Measurements from ENCODE around the gene BTBD6. TPM values are rescaled to one million over a fixed set of nuclear protein-coding genes. Genes with fewer than 3 reads are reported as not detected.

BTBD6 gene
- total and polyA plus RNA-seq, 2 donors from 2014 or later = 33.3 to 38.9 TPM

- Histone ChIP-seq H3K36me3 (ENCODE audit: control insufficient read depth in 2 of 3, insufficient read depth in 3 of 3, low read length in 3 of 3) (peaks cover 0 to 13% (median 0%) of the 10 kb centered on the region in 3 donors), H3K4me1 (ENCODE audit: control insufficient read depth in 2 of 3, insufficient read depth in 2 of 3, low read depth in 1 of 3, low read length in 3 of 3) (peaks cover 0 to 6% (median 0%) of the 10 kb centered on the region in 3 donors), H3K27ac (ENCODE audit: low read depth in 2 of 2, low read length in 2 of 2) (no peak overlapping the region), H3K9me3 (ENCODE audit: control insufficient read depth in 2 of 3, insufficient read depth in 1 of 3, low read length in 3 of 3) (no peaks in the 10 kb centered on the region), H3K9ac (ENCODE audit: low read length in 3 of 3) (no peak overlapping the region), H3K4me3 (ENCODE audit: low read length in 3 of 3) (no peak overlapping the region), H3K27me3 (ENCODE audit: control insufficient read depth, insufficient read depth, low read length) (no peaks in the 10 kb centered on the region)
- no peak for DNase-seq
- intact Hi-C loops (cut with DNase I) = no loop called here
- no peak for TF ChIP-seq CTCF (IDR thresholded peaks at IDR 0.05; ENCODE audit: borderline replicate concordance, extremely low read depth, insufficient read depth)
- no peak for FAIRE-seq
These were observed 33.9 kb downstream of the BTBD6 start for GRCh38 chr14:105282098-105282725.

GRCh38 chr14:105283028-105283427 is 34.7 kb downstream of the BTBD6 start:
- Histone ChIP-seq H3K27me3 (ENCODE audit: control insufficient read depth, insufficient read depth, low read length) (no peaks in the 10 kb centered on the region), H3K4me3 (ENCODE audit: low read length in 3 of 3) (no peak overlapping the region), H3K9ac (ENCODE audit: low read length in 3 of 3) (no peak overlapping the region), H3K27ac (ENCODE audit: low read depth in 2 of 2, low read length in 2 of 2) (no peak overlapping the region), H3K9me3 (ENCODE audit: control insufficient read depth in 2 of 3, insufficient read depth in 1 of 3, low read length in 3 of 3) (no peaks in the 10 kb centered on the region), H3K36me3 (ENCODE audit: control insufficient read depth in 2 of 3, insufficient read depth in 3 of 3, low read length in 3 of 3) (peaks cover 0 to 13% (median 0%) of the 10 kb centered on the region in 3 donors), H3K4me1 (ENCODE audit: control insufficient read depth in 2 of 3, insufficient read depth in 2 of 3, low read depth in 1 of 3, low read length in 3 of 3) (peaks cover 0 to 6% (median 0%) of the 10 kb centered on the region in 3 donors)
- intact Hi-C loops (cut with DNase I) = no loop called here
- no peak for FAIRE-seq
- no peak for TF ChIP-seq CTCF (IDR thresholded peaks at IDR 0.05; ENCODE audit: borderline replicate concordance, extremely low read depth, insufficient read depth)
- no peak for DNase-seq

GRCh38 chr14:105283899-105284298 is 35.6 kb downstream of the BTBD6 start:
- Histone ChIP-seq H3K4me1 (ENCODE audit: control insufficient read depth in 2 of 3, insufficient read depth in 2 of 3, low read depth in 1 of 3, low read length in 3 of 3) (peaks cover 0 to 6% (median 0%) of the 10 kb centered on the region in 3 donors), H3K9ac (ENCODE audit: low read length in 3 of 3) (no peak overlapping the region), H3K27me3 (ENCODE audit: control insufficient read depth, insufficient read depth, low read length) (no peaks in the 10 kb centered on the region), H3K4me3 (ENCODE audit: low read length in 3 of 3) (no peak overlapping the region), H3K36me3 (ENCODE audit: control insufficient read depth in 2 of 3, insufficient read depth in 3 of 3, low read length in 3 of 3) (peaks cover 0 to 13% (median 0%) of the 10 kb centered on the region in 3 donors), H3K9me3 (ENCODE audit: control insufficient read depth in 2 of 3, insufficient read depth in 1 of 3, low read length in 3 of 3) (no peaks in the 10 kb centered on the region), H3K27ac (ENCODE audit: low read depth in 2 of 2, low read length in 2 of 2) (no peak overlapping the region)
- FAIRE-seq (no peak), DNase-seq (no peak)
- no peak for TF ChIP-seq CTCF (IDR thresholded peaks at IDR 0.05; ENCODE audit: borderline replicate concordance, extremely low read depth, insufficient read depth)
- intact Hi-C loops (cut with DNase I) = no loop called here

All from kidney (tissue), 14 donors.